ENCODE results near the gene KLHL15. TPM values are rescaled to one million over a fixed set of nuclear protein-coding genes. Genes with fewer than 3 reads are reported as not detected.

Gene KLHL15
- total RNA-seq, 1 donor from 2014 or later = 40.4 TPM

GRCh38 chrX:23945206-23945605 lies 81.8 kb downstream of the KLHL15 start:
- DNase-seq = no peak

- no peak for DNase-seq
Measured at GRCh38 chrX:23944234-23944633, 82.8 kb downstream of the KLHL15 start.

- DNase-seq = no peak
Measured at GRCh38 chrX:23939203-23939602, 87.8 kb downstream of the KLHL15 start.

GRCh38 chrX:23938690-23939089 lies 88.3 kb downstream of the KLHL15 start:
- no peak for DNase-seq

- no peak for DNase-seq
Measured at GRCh38 chrX:23937100-23937499, 89.9 kb downstream of the KLHL15 start.

GRCh38 chrX:23936180-23936579 lies 90.8 kb downstream of the KLHL15 start:
- no peak for DNase-seq

- DNase-seq = no peak
Measured at GRCh38 chrX:23935106-23935505, 91.9 kb downstream of the KLHL15 start.

Other genes starting within 250 kb of the KLHL15 start
- gene SAT1, start 244.0 kb downstream of the KLHL15 start, total RNA-seq = 58.3 TPM
- 30.7 TPM for gene APOO, start 119.2 kb downstream of the KLHL15 start, total RNA-seq
- not detected for gene CXorf58, start 119.2 kb downstream of the KLHL15 start, total RNA-seq
- 313 TPM for gene EIF2S3, start 27.8 kb upstream of the KLHL15 start, total RNA-seq
- gene ZFX, start 122.5 kb upstream of the KLHL15 start, total RNA-seq = 72.2 TPM